HepG2 (cell line): ENCODE data around the gene EMILIN1. TPM values are rescaled to one million over a fixed set of nuclear protein-coding genes. Genes with fewer than 3 reads are reported as not detected.

ENCODE experiments used
- AKAP8 ChIP-seq: sonication (generic); formaldehyde crosslinking; IDR thresholded peaks from 2 replicates; pipeline ENCODE4 v1.5.1; 2020; ENCODE audit warnings: mild to moderate bottlenecking, missing genetic modification reagents
- BCLAF1 ChIP-seq: fragments of 450-650 bp; IDR thresholded peaks from 2 replicates; pipeline ENCODE4 v1.6.1; 2017; ENCODE audit warnings: mild to moderate bottlenecking
- KDM5B ChIP-seq: sonication (generic); formaldehyde crosslinking; IDR thresholded peaks from 2 replicates; pipeline ENCODE4 v1.4.0; 2020; ENCODE audit warnings: missing genetic modification reagents, mild to moderate bottlenecking, borderline replicate concordance
- POLR2AphosphoS2 ChIP-seq: IDR thresholded peaks from 2 replicates; pipeline ENCODE4 v1.6.1; 2011; ENCODE audit warnings: low read depth, low read length, improper control_type of control experiment
- RBM39 ChIP-seq: fragments of 200-400 bp; formaldehyde crosslinking; IDR thresholded peaks from one replicate; pipeline ENCODE4 v1.6.1; 2018; ENCODE audit warnings: antibody characterized with exemption, mild to moderate bottlenecking, low read depth, low read length; ENCODE audit not compliant: poor library complexity, severe bottlenecking
- SATB2 ChIP-seq: sonication (generic); formaldehyde crosslinking; IDR thresholded peaks from 2 replicates; pipeline ENCODE4 v1.5.0; 2020; ENCODE audit warnings: missing genetic modification reagents
- TGIF2 ChIP-seq: IDR thresholded peaks from 2 replicates; pipeline ENCODE4 v1.6.1; 2016; ENCODE audit warnings: control low read depth, missing compliant biosample characterization
- ZNF142 ChIP-seq: sonication (generic); formaldehyde crosslinking; IDR thresholded peaks from 2 replicates; pipeline ENCODE4 v1.4.0; 2020; ENCODE audit warnings: missing genetic modification reagents
- ZNF383 ChIP-seq: sonication (generic); formaldehyde crosslinking; IDR thresholded peaks from 2 replicates; pipeline ENCODE4 v1.4.0; 2020; ENCODE audit warnings: missing genetic modification reagents, mild to moderate bottlenecking, borderline replicate concordance
- ZNF431 ChIP-seq: sonication (generic); formaldehyde crosslinking; IDR thresholded peaks from 2 replicates; pipeline ENCODE4 v1.9.0; 2022; ENCODE audit warnings: missing genetic modification reagents, low read depth, mild to moderate bottlenecking, borderline replicate concordance
- ZNF616 ChIP-seq: sonication (generic); formaldehyde crosslinking; IDR thresholded peaks from 2 replicates; pipeline ENCODE4 v1.5.0; 2020; ENCODE audit warnings: low read depth, mild to moderate bottlenecking, missing genetic modification reagents
- ZNF879 ChIP-seq: sonication (generic); formaldehyde crosslinking; IDR thresholded peaks from 2 replicates; pipeline ENCODE4 v1.8.1; 2023; ENCODE audit warnings: missing genetic modification reagents
- ZSCAN31 ChIP-seq: sonication (generic); formaldehyde crosslinking; IDR thresholded peaks from 2 replicates; pipeline ENCODE4 v1.5.0; 2020; ENCODE audit warnings: low read depth, mild to moderate bottlenecking, missing genetic modification reagents
- polyA plus RNA-seq, 8 experiments: library from polyadenylated mRNA; depleted of rRNA in 3 of 8; stranded (reverse) in 7 of 8; unstranded in 1 of 8; fragments of >200 nt; fragmentation: Illumina TruSeq in 4 of 8; extraction: Trizol in 4 of 8; gene quantifications; 2 replicates each; pipeline versions ENCODE4 v1.2.1 to v1.2.3, GENCODE V29; 2011 to 2016; ENCODE audit warnings: low read depth in 4 of 8, missing spikeins in 1 of 8, mixed read lengths in 1 of 8; ENCODE audit not compliant: insufficient read depth in 1 of 8
- total RNA-seq, 5 experiments: library from RNA; depleted of rRNA; stranded (reverse); fragments of >200 nt; fragmentation: Illumina TruSeq; extraction: Trizol; gene quantifications; 2 replicates each; pipeline ENCODE4 v1.2.3, GENCODE V29; 2016; ENCODE audit warnings: low read depth in 1 of 5
- TF ChIP-seq, protein P1 (sequence below): sonication (generic); formaldehyde crosslinking; conservative IDR thresholded peaks from 2 replicates; pipeline ENCODE4 v1.4.0; 2020; ENCODE audit warnings: missing genetic modification reagents
- TF ChIP-seq, protein P2 (sequence below): sonication (generic); formaldehyde crosslinking; IDR thresholded peaks from 2 replicates; pipeline ENCODE4 v1.4.0; 2020; ENCODE audit warnings: missing genetic modification reagents
- TF ChIP-seq, protein P3 (sequence below): sonication (generic); formaldehyde crosslinking; IDR thresholded peaks from 2 replicates; pipeline ENCODE4 v1.4.0; 2020; ENCODE audit warnings: mild to moderate bottlenecking, missing genetic modification reagents

The EMILIN1 gene
- total and polyA plus RNA-seq, 2 of the 13 experiments (the other 11 are each of a cell fraction or from before 2014, with no cell fraction given), result 8.1 to 9.7 TPM

DNA sequence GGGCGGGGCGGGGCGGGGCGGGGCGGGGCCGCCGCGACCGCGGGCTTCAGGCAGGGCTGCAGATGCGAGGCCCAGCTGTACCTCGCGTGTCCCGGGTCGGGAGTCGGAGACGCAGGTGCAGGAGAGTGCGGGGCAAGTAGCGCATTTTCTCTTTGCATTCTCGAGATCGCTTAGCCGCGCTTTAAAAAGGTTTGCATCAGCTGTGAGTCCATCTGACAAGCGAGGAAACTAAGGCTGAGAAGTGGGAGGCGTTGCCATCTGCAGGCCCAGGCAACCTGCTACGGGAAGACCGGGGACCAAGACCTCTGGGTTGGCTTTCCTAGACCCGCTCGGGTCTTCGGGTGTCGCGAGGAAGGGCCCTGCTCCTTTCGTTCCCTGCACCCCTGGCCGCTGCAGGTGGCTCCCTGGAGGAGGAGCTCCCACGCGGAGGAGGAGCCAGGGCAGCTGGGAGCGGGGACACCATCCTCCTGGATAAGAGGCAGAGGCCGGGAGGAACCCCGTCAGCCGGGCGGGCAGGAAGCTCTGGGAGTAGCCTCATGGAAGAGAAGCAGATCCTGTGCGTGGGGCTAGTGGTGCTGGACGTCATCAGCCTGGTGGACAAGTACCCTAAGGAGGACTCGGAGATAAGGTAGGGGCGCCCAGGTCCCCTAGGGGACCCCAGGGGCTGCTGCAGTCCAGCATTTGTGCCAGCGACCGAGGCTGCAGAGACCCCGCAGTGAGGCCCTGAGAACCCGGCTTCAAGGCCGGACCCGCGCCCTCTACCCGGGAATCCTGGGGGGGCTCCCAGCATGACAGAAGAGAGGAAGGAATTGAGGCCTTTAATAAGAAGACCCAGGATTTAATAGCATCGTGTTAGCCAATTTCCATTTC, 8.5 kb downstream of the EMILIN1 start, which contains the start of gene KHK (continued):
- TF ChIP-seq, protein P1, sequence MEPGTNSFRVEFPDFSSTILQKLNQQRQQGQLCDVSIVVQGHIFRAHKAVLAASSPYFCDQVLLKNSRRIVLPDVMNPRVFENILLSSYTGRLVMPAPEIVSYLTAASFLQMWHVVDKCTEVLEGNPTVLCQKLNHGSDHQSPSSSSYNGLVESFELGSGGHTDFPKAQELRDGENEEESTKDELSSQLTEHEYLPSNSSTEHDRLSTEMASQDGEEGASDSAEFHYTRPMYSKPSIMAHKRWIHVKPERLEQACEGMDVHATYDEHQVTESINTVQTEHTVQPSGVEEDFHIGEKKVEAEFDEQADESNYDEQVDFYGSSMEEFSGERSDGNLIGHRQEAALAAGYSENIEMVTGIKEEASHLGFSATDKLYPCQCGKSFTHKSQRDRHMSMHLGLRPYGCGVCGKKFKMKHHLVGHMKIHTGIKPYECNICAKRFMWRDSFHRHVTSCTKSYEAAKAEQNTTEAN, result peak; percentile 68; the same call in 1 of the 2 replicates
- TF ChIP-seq ZNF431 (CRISPR knock-in tag), result no peak; the same call in none of the 2 replicates
- no peak for TF ChIP-seq POLR2AphosphoS2
- no peak for TF ChIP-seq KDM5B (CRISPR knock-in tag)
- TF ChIP-seq SATB2 (CRISPR knock-in tag), result no peak
- TF ChIP-seq ZSCAN31 (CRISPR knock-in tag), result 0 out of 2 replicates have a peak, but pooled peaks have one; percentile 66
- 0 out of 2 replicates have a peak, but pooled peaks have one; percentile 12 for TF ChIP-seq AKAP8 (CRISPR knock-in tag)
- TF ChIP-seq TGIF2 (CRISPR knock-in tag), result no peak; the same call in 1 of the 2 replicates
- peak; percentile 11 for TF ChIP-seq RBM39
- TF ChIP-seq ZNF142 (CRISPR knock-in tag), result peak; percentile 94
- TF ChIP-seq ZNF616 (CRISPR knock-in tag), result no peak; the same call in 1 of the 2 replicates
- TF ChIP-seq BCLAF1, result no peak
- TF ChIP-seq ZNF879 (CRISPR knock-in tag), result no peak
- TF ChIP-seq, protein P2, sequence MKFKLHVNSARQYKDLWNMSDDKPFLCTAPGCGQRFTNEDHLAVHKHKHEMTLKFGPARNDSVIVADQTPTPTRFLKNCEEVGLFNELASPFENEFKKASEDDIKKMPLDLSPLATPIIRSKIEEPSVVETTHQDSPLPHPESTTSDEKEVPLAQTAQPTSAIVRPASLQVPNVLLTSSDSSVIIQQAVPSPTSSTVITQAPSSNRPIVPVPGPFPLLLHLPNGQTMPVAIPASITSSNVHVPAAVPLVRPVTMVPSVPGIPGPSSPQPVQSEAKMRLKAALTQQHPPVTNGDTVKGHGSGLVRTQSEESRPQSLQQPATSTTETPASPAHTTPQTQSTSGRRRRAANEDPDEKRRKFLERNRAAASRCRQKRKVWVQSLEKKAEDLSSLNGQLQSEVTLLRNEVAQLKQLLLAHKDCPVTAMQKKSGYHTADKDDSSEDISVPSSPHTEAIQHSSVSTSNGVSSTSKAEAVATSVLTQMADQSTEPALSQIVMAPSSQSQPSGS (CRISPR knock-in tag), result no peak
- TF ChIP-seq ZNF383 (CRISPR knock-in tag), result no peak
- TF ChIP-seq, protein P3, sequence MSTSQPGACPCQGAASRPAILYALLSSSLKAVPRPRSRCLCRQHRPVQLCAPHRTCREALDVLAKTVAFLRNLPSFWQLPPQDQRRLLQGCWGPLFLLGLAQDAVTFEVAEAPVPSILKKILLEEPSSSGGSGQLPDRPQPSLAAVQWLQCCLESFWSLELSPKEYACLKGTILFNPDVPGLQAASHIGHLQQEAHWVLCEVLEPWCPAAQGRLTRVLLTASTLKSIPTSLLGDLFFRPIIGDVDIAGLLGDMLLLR (CRISPR knock-in tag), result no peak
